HepG2 (cell line): Measurements from ENCODE around the gene ZNF524. TPM values are rescaled to one million over a fixed set of nuclear protein-coding genes. Genes with fewer than 3 reads are reported as not detected.

Source experiments
- DNMT1 ChIP-seq: sonication (generic); formaldehyde crosslinking; IDR thresholded peaks from 2 replicates; pipeline ENCODE4 v1.5.1; 2020; ENCODE audit warnings: mild to moderate bottlenecking, missing genetic modification reagents
- KAT7 ChIP-seq: IDR thresholded peaks from 2 replicates; pipeline ENCODE4 v1.6.1; 2018; ENCODE audit warnings: borderline replicate concordance, missing compliant biosample characterization
- NR3C1 ChIP-seq: sonication (generic); formaldehyde crosslinking; IDR thresholded peaks from 2 replicates; pipeline ENCODE4 v1.4.0; 2020; ENCODE audit warnings: missing genetic modification reagents
- POLR2AphosphoS2 ChIP-seq: IDR thresholded peaks from 2 replicates; pipeline ENCODE4 v1.6.1; 2011; ENCODE audit warnings: low read depth, low read length, improper control_type of control experiment
- SOX5 ChIP-seq: IDR thresholded peaks from 2 replicates; pipeline ENCODE4 v1.6.1; 2016; ENCODE audit warnings: borderline replicate concordance
- XRCC5 ChIP-seq: fragments of 200-400 bp; formaldehyde crosslinking; optimal IDR thresholded peaks from 2 replicates; pipeline ENCODE3; 2017; ENCODE audit warnings: mild to moderate bottlenecking, low read length
- ZNF446 ChIP-seq: sonication (generic); formaldehyde crosslinking; IDR thresholded peaks from 2 replicates; pipeline ENCODE4 v1.5.0; 2020; ENCODE audit warnings: mild to moderate bottlenecking, missing genetic modification reagents
- ZNF552 ChIP-seq: sonication (generic); formaldehyde crosslinking; IDR thresholded peaks from 2 replicates; pipeline ENCODE4 v1.9.0; 2022; ENCODE audit warnings: missing genetic modification reagents, mild to moderate bottlenecking, borderline replicate concordance
- polyA plus RNA-seq, 8 experiments: library from polyadenylated mRNA; depleted of rRNA in 3 of 8; stranded (reverse) in 7 of 8; unstranded in 1 of 8; fragments of >200 nt; fragmentation: Illumina TruSeq in 4 of 8; extraction: Trizol in 4 of 8; gene quantifications; 2 replicates each; pipeline versions ENCODE4 v1.2.1 to v1.2.3, GENCODE V29; 2011 to 2016; ENCODE audit warnings: low read depth in 4 of 8, missing spikeins in 1 of 8, mixed read lengths in 1 of 8; ENCODE audit not compliant: insufficient read depth in 1 of 8
- total RNA-seq, 5 experiments: library from RNA; depleted of rRNA; stranded (reverse); fragments of >200 nt; fragmentation: Illumina TruSeq; extraction: Trizol; gene quantifications; 2 replicates each; pipeline ENCODE4 v1.2.3, GENCODE V29; 2016; ENCODE audit warnings: low read depth in 1 of 5
- TF ChIP-seq, protein P1 (sequence below): sonication (generic); formaldehyde crosslinking; IDR thresholded peaks from 2 replicates; pipeline ENCODE4 v1.5.0; 2020; ENCODE audit warnings: missing genetic modification reagents
- TF ChIP-seq, protein P2 (sequence below), 2 experiments: sonication (generic) in 1 of 2; formaldehyde crosslinking in 1 of 2; IDR thresholded peaks; 2 replicates each; pipeline versions ENCODE4 v1.4.0 to v1.6.1; 2018 to 2020; ENCODE audit warnings: missing genetic modification reagents in 2 of 2, borderline replicate concordance in 1 of 2, low read depth in 1 of 2, mild to moderate bottlenecking in 1 of 2, missing biosample characterization in 1 of 2
- TF ChIP-seq, protein P3 (sequence below): sonication (generic); formaldehyde crosslinking; IDR thresholded peaks from 2 replicates; pipeline ENCODE4 v1.5.0; 2020; ENCODE audit warnings: missing genetic modification reagents
- TF ChIP-seq, protein P4 (sequence below): sonication (generic); formaldehyde crosslinking; IDR thresholded peaks from 2 replicates; pipeline ENCODE4 v1.9.0; 2021; ENCODE audit warnings: mild to moderate bottlenecking, missing genetic modification reagents
- TF ChIP-seq, protein P5 (sequence below): sonication (generic); formaldehyde crosslinking; IDR thresholded peaks from 2 replicates; pipeline ENCODE4 v1.5.0; 2020; ENCODE audit warnings: mild to moderate bottlenecking, missing genetic modification reagents
- TF ChIP-seq, protein P6 (sequence below): sonication (generic); formaldehyde crosslinking; IDR thresholded peaks from 2 replicates; pipeline ENCODE4 v1.8.0; 2022; ENCODE audit warnings: mild to moderate bottlenecking, missing genetic modification reagents, borderline replicate concordance

Gene ZNF524
- total and polyA plus RNA-seq, 2 of the 13 experiments (the other 11 are each of a cell fraction or from before 2014, with no cell fraction given) = 3.2 to 4.6 TPM

DNA sequence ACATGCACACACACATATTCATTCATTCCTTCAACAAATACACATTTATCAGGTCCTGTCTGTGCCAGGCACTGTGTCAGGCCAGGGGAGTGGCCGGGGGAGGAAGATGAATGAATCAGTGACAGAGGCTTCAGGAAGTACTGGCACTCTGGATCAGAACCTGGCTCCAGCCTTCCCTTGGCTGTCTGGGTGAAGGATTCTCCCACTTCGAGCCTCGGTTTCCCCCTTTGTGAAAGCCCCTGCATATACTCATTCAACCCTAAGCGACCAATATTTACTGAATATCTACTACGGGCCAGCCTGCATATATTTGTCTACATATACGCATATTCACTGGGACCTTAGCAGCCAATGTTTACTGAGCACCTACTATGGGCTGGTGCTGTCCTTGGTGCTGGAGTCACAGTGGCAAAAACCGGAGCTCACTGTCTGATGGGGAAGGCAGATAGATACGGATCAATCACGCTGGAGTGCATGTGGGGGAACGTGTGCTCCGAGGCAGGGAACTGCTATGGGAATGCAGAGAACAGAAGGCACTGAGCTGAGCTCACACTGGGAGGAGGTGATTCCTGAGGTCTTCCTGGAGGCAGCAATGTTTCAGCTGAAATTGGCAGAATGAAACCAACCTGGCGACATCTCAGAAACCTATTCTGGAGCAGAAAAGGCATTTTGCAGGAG is 18.8 kb upstream of the ZNF524 start (continued):
- TF ChIP-seq, protein P1, sequence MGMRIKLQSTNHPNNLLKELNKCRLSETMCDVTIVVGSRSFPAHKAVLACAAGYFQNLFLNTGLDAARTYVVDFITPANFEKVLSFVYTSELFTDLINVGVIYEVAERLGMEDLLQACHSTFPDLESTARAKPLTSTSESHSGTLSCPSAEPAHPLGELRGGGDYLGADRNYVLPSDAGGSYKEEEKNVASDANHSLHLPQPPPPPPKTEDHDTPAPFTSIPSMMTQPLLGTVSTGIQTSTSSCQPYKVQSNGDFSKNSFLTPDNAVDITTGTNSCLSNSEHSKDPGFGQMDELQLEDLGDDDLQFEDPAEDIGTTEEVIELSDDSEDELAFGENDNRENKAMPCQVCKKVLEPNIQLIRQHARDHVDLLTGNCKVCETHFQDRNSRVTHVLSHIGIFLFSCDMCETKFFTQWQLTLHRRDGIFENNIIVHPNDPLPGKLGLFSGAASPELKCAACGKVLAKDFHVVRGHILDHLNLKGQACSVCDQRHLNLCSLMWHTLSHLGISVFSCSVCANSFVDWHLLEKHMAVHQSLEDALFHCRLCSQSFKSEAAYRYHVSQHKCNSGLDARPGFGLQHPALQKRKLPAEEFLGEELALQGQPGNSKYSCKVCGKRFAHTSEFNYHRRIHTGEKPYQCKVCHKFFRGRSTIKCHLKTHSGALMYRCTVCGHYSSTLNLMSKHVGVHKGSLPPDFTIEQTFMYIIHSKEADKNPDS (CRISPR knock-in tag) = no peak
- TF ChIP-seq ZNF552 (CRISPR knock-in tag) = no peak
- 0 out of 2 replicates have a peak, but pooled peaks have one; percentile 18 for TF ChIP-seq SOX5 (CRISPR knock-in tag)
- TF ChIP-seq, protein P2, sequence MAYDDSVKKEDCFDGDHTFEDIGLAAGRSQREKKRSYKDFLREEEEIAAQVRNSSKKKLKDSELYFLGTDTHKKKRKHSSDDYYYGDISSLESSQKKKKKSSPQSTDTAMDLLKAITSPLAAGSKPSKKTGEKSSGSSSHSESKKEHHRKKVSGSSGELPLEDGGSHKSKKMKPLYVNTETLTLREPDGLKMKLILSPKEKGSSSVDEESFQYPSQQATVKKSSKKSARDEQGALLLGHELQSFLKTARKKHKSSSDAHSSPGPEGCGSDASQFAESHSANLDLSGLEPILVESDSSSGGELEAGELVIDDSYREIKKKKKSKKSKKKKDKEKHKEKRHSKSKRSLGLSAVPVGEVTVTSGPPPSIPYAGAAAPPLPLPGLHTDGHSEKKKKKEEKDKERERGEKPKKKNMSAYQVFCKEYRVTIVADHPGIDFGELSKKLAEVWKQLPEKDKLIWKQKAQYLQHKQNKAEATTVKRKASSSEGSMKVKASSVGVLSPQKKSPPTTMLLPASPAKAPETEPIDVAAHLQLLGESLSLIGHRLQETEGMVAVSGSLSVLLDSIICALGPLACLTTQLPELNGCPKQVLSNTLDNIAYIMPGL (CRISPR knock-in tag; IDR thresholded peaks at IDR 0.05; ENCODE audit: borderline replicate concordance in 1 of 2, low read depth in 1 of 2) = peak in 1 of 2 experiments; percentile 65; a peak in 2 of 4 replicates
- no peak for TF ChIP-seq KAT7 (CRISPR knock-in tag)
- peak; percentile 10 for TF ChIP-seq XRCC5
- TF ChIP-seq, protein P3, sequence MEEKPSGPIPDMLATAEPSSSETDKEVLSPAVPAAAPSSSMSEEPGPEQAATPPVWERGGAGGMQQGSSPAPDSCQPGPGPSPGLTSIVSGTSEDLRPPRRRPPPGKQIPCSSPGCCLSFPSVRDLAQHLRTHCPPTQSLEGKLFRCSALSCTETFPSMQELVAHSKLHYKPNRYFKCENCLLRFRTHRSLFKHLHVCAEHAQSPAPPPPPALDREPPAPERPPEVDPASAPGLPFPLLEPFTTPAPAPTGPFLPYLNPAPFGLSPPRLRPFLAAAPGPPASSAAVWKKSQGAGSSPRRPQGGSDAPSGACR (CRISPR knock-in tag) = no peak
- TF ChIP-seq, protein P4, sequence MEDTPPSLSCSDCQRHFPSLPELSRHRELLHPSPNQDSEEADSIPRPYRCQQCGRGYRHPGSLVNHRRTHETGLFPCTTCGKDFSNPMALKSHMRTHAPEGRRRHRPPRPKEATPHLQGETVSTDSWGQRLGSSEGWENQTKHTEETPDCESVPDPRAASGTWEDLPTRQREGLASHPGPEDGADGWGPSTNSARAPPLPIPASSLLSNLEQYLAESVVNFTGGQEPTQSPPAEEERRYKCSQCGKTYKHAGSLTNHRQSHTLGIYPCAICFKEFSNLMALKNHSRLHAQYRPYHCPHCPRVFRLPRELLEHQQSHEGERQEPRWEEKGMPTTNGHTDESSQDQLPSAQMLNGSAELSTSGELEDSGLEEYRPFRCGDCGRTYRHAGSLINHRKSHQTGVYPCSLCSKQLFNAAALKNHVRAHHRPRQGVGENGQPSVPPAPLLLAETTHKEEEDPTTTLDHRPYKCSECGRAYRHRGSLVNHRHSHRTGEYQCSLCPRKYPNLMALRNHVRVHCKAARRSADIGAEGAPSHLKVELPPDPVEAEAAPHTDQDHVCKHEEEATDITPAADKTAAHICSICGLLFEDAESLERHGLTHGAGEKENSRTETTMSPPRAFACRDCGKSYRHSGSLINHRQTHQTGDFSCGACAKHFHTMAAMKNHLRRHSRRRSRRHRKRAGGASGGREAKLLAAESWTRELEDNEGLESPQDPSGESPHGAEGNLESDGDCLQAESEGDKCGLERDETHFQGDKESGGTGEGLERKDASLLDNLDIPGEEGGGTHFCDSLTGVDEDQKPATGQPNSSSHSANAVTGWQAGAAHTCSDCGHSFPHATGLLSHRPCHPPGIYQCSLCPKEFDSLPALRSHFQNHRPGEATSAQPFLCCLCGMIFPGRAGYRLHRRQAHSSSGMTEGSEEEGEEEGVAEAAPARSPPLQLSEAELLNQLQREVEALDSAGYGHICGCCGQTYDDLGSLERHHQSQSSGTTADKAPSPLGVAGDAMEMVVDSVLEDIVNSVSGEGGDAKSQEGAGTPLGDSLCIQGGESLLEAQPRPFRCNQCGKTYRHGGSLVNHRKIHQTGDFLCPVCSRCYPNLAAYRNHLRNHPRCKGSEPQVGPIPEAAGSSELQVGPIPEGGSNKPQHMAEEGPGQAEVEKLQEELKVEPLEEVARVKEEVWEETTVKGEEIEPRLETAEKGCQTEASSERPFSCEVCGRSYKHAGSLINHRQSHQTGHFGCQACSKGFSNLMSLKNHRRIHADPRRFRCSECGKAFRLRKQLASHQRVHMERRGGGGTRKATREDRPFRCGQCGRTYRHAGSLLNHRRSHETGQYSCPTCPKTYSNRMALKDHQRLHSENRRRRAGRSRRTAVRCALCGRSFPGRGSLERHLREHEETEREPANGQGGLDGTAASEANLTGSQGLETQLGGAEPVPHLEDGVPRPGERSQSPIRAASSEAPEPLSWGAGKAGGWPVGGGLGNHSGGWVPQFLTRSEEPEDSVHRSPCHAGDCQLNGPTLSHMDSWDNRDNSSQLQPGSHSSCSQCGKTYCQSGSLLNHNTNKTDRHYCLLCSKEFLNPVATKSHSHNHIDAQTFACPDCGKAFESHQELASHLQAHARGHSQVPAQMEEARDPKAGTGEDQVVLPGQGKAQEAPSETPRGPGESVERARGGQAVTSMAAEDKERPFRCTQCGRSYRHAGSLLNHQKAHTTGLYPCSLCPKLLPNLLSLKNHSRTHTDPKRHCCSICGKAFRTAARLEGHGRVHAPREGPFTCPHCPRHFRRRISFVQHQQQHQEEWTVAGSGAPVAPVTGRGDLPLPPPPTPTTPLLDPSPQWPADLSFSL (CRISPR knock-in tag) = no peak
- TF ChIP-seq, protein P5, sequence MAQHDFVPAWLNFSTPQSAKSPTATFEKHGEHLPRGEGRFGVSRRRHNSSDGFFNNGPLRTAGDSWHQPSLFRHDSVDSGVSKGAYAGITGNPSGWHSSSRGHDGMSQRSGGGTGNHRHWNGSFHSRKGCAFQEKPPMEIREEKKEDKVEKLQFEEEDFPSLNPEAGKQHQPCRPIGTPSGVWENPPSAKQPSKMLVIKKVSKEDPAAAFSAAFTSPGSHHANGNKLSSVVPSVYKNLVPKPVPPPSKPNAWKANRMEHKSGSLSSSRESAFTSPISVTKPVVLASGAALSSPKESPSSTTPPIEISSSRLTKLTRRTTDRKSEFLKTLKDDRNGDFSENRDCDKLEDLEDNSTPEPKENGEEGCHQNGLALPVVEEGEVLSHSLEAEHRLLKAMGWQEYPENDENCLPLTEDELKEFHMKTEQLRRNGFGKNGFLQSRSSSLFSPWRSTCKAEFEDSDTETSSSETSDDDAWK = no peak
- TF ChIP-seq, protein P6, sequence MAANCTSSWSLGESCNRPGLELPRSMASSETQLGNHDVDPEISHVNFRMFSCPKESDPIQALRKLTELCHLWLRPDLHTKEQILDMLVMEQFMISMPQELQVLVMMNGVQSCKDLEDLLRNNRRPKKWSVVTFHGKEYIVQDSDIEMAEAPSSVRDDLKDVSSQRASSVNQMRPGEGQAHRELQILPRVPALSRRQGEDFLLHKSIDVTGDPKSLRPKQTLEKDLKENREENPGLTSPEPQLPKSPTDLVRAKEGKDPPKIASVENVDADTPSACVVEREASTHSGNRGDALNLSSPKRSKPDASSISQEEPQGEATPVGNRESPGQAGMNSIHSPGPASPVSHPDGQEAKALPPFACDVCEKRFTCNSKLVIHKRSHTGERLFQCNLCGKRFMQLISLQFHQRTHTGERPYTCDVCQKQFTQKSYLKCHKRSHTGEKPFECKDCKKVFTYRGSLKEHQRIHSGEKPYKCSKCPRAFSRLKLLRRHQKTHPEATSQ (CRISPR knock-in tag) = no peak
- TF ChIP-seq ZNF446 (CRISPR knock-in tag) = no peak
- no peak for TF ChIP-seq DNMT1 (CRISPR knock-in tag)
- no peak for TF ChIP-seq NR3C1 (CRISPR knock-in tag)
- TF ChIP-seq POLR2AphosphoS2 = no peak
